Liver (tissue), 3 donors: Measurements from ENCODE around the gene B4GALNT3.

Experiments used
- EGR1 ChIP-seq, 2 donors: IDR thresholded peaks; 2 replicates each; pipeline ENCODE4 v1.6.1; 2016 to 2018; ENCODE audit warnings: antibody characterized with exemption in 2 of 2, low read depth in 2 of 2
- FOXA1 ChIP-seq: IDR thresholded peaks from 2 replicates; pipeline ENCODE4 v1.6.1; 2016; ENCODE audit warnings: antibody characterized with exemption
- GABPA ChIP-seq, 2 donors: IDR thresholded peaks in 1 of 2; conservative IDR thresholded peaks in 1 of 2; 2 replicates each; pipeline ENCODE4 v1.6.1; 2016; ENCODE audit warnings: antibody characterized with exemption in 2 of 2, mild to moderate bottlenecking in 1 of 2, moderate library complexity in 1 of 2
- JUND ChIP-seq, 2 donors: IDR thresholded peaks; 2 replicates each; pipeline ENCODE4 v1.6.1; 2016; ENCODE audit warnings: antibody characterized with exemption in 2 of 2
- MAX ChIP-seq: IDR thresholded peaks from 2 replicates; pipeline ENCODE4 v1.6.1; 2016; ENCODE audit warnings: antibody characterized with exemption
- TAF1 ChIP-seq: conservative IDR thresholded peaks from 2 replicates; pipeline ENCODE4 v1.6.1; 2016; ENCODE audit warnings: antibody characterized with exemption, mild to moderate bottlenecking
- YY1 ChIP-seq: IDR thresholded peaks from 2 replicates; pipeline ENCODE4 v1.6.1; 2016; ENCODE audit warnings: antibody characterized with exemption, mild to moderate bottlenecking
- ZBTB33 ChIP-seq: IDR thresholded peaks from 2 replicates; pipeline ENCODE4 v1.6.1; 2016; ENCODE audit warnings: antibody characterized with exemption
- TF ChIP-seq, protein P1 (sequence below): fragments of 150-350 bp; IDR thresholded peaks from 2 replicates; pipeline ENCODE4 v1.5.1; 2017; ENCODE audit warnings: improper control_type of control experiment, low read depth, low read length; ENCODE audit not compliant: missing input control
- TF ChIP-seq, protein P2 (sequence below): IDR thresholded peaks from 2 replicates; pipeline ENCODE4 v1.6.1; 2016; ENCODE audit warnings: antibody characterized with exemption, mild to moderate bottlenecking
- donor health status: healthy.
- donor health status: healthy.

DNA sequence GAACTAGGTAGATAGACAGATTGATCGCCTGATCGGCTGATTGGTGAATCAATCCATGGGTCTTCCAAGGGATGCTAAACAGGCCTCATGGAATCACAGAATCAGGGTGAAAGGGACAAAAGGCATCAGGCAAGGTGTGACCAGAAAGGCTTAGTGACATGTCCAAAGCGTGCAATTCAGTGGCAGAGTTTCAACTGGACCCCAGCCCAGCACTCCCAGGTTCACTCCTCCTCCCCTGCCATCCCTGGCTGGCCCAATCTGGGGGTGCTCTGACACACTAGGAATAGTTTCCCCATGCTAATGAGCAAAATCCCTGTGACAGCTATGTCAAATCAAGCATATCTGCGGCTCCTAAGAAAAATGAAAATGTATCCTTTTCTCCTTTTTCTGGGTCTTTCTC, 153.1 kb downstream of the B4GALNT3 start:
- TF ChIP-seq, protein P1, sequence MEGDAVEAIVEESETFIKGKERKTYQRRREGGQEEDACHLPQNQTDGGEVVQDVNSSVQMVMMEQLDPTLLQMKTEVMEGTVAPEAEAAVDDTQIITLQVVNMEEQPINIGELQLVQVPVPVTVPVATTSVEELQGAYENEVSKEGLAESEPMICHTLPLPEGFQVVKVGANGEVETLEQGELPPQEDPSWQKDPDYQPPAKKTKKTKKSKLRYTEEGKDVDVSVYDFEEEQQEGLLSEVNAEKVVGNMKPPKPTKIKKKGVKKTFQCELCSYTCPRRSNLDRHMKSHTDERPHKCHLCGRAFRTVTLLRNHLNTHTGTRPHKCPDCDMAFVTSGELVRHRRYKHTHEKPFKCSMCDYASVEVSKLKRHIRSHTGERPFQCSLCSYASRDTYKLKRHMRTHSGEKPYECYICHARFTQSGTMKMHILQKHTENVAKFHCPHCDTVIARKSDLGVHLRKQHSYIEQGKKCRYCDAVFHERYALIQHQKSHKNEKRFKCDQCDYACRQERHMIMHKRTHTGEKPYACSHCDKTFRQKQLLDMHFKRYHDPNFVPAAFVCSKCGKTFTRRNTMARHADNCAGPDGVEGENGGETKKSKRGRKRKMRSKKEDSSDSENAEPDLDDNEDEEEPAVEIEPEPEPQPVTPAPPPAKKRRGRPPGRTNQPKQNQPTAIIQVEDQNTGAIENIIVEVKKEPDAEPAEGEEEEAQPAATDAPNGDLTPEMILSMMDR, result no peak
- TF ChIP-seq, protein P2, sequence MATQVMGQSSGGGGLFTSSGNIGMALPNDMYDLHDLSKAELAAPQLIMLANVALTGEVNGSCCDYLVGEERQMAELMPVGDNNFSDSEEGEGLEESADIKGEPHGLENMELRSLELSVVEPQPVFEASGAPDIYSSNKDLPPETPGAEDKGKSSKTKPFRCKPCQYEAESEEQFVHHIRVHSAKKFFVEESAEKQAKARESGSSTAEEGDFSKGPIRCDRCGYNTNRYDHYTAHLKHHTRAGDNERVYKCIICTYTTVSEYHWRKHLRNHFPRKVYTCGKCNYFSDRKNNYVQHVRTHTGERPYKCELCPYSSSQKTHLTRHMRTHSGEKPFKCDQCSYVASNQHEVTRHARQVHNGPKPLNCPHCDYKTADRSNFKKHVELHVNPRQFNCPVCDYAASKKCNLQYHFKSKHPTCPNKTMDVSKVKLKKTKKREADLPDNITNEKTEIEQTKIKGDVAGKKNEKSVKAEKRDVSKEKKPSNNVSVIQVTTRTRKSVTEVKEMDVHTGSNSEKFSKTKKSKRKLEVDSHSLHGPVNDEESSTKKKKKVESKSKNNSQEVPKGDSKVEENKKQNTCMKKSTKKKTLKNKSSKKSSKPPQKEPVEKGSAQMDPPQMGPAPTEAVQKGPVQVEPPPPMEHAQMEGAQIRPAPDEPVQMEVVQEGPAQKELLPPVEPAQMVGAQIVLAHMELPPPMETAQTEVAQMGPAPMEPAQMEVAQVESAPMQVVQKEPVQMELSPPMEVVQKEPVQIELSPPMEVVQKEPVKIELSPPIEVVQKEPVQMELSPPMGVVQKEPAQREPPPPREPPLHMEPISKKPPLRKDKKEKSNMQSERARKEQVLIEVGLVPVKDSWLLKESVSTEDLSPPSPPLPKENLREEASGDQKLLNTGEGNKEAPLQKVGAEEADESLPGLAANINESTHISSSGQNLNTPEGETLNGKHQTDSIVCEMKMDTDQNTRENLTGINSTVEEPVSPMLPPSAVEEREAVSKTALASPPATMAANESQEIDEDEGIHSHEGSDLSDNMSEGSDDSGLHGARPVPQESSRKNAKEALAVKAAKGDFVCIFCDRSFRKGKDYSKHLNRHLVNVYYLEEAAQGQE, result no peak
- TF ChIP-seq JUND (IDR thresholded peaks at IDR 0.05) (no peak), TAF1 (no peak), FOXA1 (no peak), MAX (no peak), GABPA (IDR thresholded peaks at IDR 0.05 in 1 of 2, conservative IDR thresholded peaks at IDR 0.05 in 1 of 2) (no peak), EGR1 (IDR thresholded peaks at IDR 0.05; ENCODE audit: low read depth in 2 of 2) (no peak), YY1 (no peak), ZBTB33 (no peak)
